Adrenal gland (tissue), 12 donors: ENCODE measurements around the gene MARCHF3. TPM values are rescaled to one million over a fixed set of nuclear protein-coding genes. Genes with fewer than 3 reads are reported as not detected.

Experiments
- DNase-seq, 7 donors: peaks; one replicate each; pipeline ENCODE4 v3.0.0-alpha.2; 2019 to 2020
- H3K27ac ChIP-seq, 5 donors: fragments of 200-600 bp; sonication (generic) in 4 of 5; 1 replicate in 3 of 5; 2 replicates in 2 of 5; pipeline versions ENCODE4 v1.5.1 to v1.8.0; 2016 to 2020; ENCODE audit warnings: mild to moderate bottlenecking in 1 of 5
- H3K27me3 ChIP-seq: fragments of 200-600 bp; 2 replicates; pipeline ENCODE4 v1.8.0; 2021
- H3K36me3 ChIP-seq, 2 donors: fragments of 200-600 bp; replicated peaks in 1 of 2; 1 replicate in 1 of 2; 2 replicates in 1 of 2; pipeline versions ENCODE4 v1.5.1 to v1.8.0; 2018 to 2022
- H3K4me1 ChIP-seq, 2 donors: fragments of 200-600 bp; replicated peaks in 1 of 2; 1 replicate in 1 of 2; 2 replicates in 1 of 2; pipeline versions ENCODE4 v1.5.1 to v1.8.0; 2018 to 2021
- H3K4me3 ChIP-seq, 4 donors: fragments of 200-600 bp; sonication (generic) in 3 of 4; one replicate each; pipeline ENCODE4 v1.5.1; 2016 to 2018
- H3K9me3 ChIP-seq, 3 donors: fragments of 200-600 bp; sonication (generic) in 1 of 3; replicated peaks in 1 of 3; 1 replicate in 2 of 3; 2 replicates in 1 of 3; pipeline versions ENCODE4 v1.5.1 to v1.8.0; 2016 to 2021
- POLR2A ChIP-seq, 2 donors: fragments of 450-650 bp; IDR thresholded peaks; one replicate each; pipeline ENCODE4 v1.6.1; 2017; ENCODE audit warnings: antibody characterized with exemption in 2 of 2, mild to moderate bottlenecking in 2 of 2, moderate library complexity in 1 of 2
- WGBS, 4 donors: extraction: QIAGEN DNeasy Blood & Tissue Kit in 2 of 4; methylation state at CpG; one replicate each; pipeline versions ENCODE4 v1.1.5 to v1.1.7; 2013 to 2017; 5-methylcytosine and 5-hydroxymethylcytosine counted together
- intact Hi-C, 2 donors: fragments of 100-400 bp; cut with DNase I; formaldehyde crosslinking; loops; one replicate each; pipeline versions ENCODE4 v1.14.1 to v1.15.0; 2022 to 2023
- polyA plus RNA-seq, 3 donors: library from polyadenylated mRNA; stranded (reverse); fragments of 200-250 nt in 2 of 3; fragments of 350-450 nt in 1 of 3; fragmentation: Illumina TruSeq in 1 of 3; extraction: RNeasy Lipid Tissue Mini Kit (QIAGEN cat#74804) in 1 of 3; gene quantifications; one replicate each; pipeline ENCODE4 v1.2.3, GENCODE V29; 2013 to 2014
- total RNA-seq, 9 donors: library from RNA; depleted of rRNA in 4 of 9; stranded (reverse); fragments of >200 nt in 4 of 9; fragments of 120-200 nt in 1 of 9; fragmentation: NEBNext Ultra II Directional in 1 of 9; extraction: Animal tissue kit (Norgen Biotek cat#: 25700) in 1 of 9; gene quantifications; one replicate each; pipeline versions ENCODE4 v1.1.0 to v1.2.4, GENCODE V29; 2013 to 2023
- TF ChIP-seq, protein P1 (sequence below), 6 experiments: fragments of 450-650 bp in 4 of 6; fragments of 200-600 bp in 2 of 6; sonication (generic) in 1 of 6; IDR thresholded peaks; 1 replicate in 5 of 6; 2 replicates in 1 of 6; pipeline versions ENCODE4 v1.5.1 to v1.8.0; 2016 to 2021; ENCODE audit warnings: antibody characterized with exemption in 6 of 6, mild to moderate bottlenecking in 2 of 6, moderate library complexity in 1 of 6
- donor health status: healthy with polysubstance abuse.
- donor health status: Bipolar disorder and iron deficiency.
- donor health status: DM: yes; HTN: yes; CAD: no.
- donor health status: DM: no; HTN: no; CAD: no.
- donor health status: DM: no; HTN: no; CAD: no.
- donor health status: DM: yes; HTN: yes; CAD: no.

Gene MARCHF3
- total and polyA plus RNA-seq, 12 donors: 3.9 to 48.9 (median 12.2) TPM

DNA sequence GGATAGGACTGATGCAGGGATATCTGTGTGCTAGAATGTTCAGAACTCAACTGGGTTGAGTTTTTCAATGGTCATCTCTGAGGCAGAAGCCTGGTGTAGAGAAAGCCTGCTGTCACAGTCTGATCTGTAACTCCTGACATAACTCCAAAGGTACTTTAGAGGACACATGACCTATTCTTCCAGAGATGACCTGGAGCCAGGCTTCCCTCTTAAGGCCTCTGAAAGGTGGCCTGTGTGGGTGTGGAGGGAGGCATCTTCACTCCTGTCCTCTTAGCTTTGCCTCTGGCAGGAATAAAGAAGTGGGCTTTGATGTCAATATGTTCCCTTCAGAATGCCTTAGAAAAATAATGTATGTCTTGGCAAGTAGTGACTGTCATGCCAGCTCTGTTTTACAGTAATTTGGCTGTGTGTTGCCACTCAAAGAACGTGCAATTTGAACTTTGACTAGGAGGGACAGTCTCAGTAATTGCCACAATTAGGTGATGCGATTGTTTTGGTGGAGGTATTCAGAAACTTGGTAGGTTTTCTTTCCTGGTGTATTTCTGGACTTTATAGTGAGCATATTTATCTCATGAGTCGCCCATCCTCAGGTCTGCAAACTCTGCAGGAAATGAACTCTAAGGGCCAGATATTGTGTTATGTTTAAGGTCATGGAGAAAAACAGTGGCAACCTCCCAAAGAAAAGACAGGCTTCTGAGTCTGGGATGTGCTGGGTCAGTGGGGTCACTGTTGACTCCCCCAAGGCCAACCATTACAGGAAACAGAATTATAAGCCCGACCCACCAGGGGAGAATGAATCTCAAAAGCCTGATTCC is 46.2 kb upstream of the MARCHF3 start:
- Histone ChIP-seq H3K36me3 (no peaks in the 10 kb centered on the region), H3K27me3 (no peaks in the 10 kb centered on the region), H3K9me3 (no peaks in the 10 kb centered on the region), H3K4me1 (peaks cover 0 to 10% of the 10 kb centered on the region in 2 donors), H3K4me3 (no peak overlapping the region), H3K27ac (peak overlapping the region in 1 of 5 donors; percentile 4)
- peak in 6 of 7 donors; percentile 19 to 69 (median 42) for DNase-seq
- WGBS, 4 donors: 36 to 42% (median 40%) methylated on average over 4 of the region's 4 CpGs
- TF ChIP-seq POLR2A (IDR thresholded peaks at IDR 0.05): no peak
- TF ChIP-seq, protein P1, sequence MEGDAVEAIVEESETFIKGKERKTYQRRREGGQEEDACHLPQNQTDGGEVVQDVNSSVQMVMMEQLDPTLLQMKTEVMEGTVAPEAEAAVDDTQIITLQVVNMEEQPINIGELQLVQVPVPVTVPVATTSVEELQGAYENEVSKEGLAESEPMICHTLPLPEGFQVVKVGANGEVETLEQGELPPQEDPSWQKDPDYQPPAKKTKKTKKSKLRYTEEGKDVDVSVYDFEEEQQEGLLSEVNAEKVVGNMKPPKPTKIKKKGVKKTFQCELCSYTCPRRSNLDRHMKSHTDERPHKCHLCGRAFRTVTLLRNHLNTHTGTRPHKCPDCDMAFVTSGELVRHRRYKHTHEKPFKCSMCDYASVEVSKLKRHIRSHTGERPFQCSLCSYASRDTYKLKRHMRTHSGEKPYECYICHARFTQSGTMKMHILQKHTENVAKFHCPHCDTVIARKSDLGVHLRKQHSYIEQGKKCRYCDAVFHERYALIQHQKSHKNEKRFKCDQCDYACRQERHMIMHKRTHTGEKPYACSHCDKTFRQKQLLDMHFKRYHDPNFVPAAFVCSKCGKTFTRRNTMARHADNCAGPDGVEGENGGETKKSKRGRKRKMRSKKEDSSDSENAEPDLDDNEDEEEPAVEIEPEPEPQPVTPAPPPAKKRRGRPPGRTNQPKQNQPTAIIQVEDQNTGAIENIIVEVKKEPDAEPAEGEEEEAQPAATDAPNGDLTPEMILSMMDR (IDR thresholded peaks at IDR 0.05): no peak
- intact Hi-C loops: no loop called here

DNA sequence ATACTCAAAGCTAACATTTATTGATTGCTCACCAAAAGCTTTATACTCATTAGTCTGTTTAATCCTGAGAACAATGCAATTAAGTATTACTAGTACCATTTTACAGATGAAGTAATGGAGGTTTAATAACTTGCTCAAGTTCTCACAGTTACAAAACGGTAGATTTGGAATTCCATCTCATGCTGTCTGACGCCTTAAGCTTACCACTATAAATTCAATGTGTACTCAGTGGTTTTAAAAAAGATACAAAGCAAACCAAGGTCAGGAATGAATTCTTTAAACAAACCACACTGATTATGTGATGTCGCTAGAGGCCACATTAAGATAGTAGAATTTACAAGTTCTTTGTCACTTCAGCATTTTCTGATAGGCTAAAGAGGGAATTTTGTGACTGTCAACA is 44.1 kb upstream of the MARCHF3 start:
- no peak for DNase-seq
- TF ChIP-seq, protein P1 (IDR thresholded peaks at IDR 0.05): no peak
- no peak for TF ChIP-seq POLR2A (IDR thresholded peaks at IDR 0.05)

DNA sequence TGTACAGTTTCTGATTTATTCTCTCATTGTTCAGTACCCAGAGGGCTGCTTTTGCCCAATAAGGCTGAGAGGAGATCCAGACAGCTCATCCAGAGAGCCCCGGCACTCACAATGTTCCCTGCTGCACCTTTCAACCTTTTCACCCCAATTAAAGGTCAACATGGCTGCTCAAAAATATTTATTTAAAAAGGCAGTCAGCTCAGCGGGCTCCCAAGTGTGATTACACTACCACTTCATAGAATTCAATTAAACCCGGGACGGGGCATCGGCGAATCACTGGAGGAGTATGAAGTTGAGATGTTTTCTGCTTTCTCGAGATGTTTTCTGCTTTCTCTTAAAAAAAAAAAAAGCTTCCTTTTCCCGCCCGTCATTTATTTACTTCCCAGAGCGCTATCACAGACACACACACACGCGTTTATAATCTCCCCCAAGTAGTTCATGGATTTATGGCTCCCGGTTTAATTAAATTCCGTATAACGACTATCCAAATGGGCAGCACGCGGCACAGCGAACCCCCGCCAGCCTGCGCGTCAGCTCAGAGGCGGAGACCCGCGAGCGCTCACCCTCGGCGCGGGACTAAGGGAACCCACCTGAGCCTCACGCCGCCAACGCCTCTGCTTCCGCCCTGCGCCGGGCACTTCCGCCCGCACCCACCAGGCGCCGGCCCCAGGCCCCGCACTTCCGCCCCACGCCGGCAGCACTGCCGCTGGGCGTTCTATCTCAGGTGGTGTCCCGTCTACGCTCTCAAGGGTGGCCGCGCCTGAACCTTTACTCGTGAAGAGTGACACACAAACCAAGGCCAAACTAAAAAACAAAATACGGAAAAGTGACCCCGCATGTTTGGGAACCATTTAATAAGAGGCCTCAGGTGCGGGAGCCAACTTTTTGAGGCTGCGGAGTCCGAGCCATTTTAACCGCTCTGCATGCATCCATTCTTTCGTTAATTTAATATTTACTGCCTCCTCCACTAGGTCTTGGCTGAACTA is 42.8 kb upstream of the MARCHF3 start, which contains the start of gene C5orf63:
Gene C5orf63 (minus strand): TSS at position 642 of the 986 bp plus-strand sequence. CDS start 14,507 bp downstream, outside the sequence.
- H3K9me3 ChIP-seq: no peaks in the 10 kb centered on the region
- TF ChIP-seq, protein P1 (IDR thresholded peaks at IDR 0.05): peak in 4 of 6 experiments; percentile 41 to 50 (median 44)
- no peak for TF ChIP-seq POLR2A (IDR thresholded peaks at IDR 0.05)
- DNase-seq: peak; percentile 30 to 66 (median 50)
- peak within 1 kb of the TSS in 2 of 5 donors; percentile 24 to 46 for H3K27ac ChIP-seq
- intact Hi-C loops: no loop called here
- H3K27me3 ChIP-seq: no peaks in the 10 kb centered on the region
- H3K36me3 ChIP-seq: no peaks in the 10 kb centered on the region
- WGBS, 4 donors: 12 to 34% (median 21%) methylated on average over 52 to 56 of the region's 56 CpGs
- peaks cover 0 to 10% of the 10 kb centered on the region in 2 donors for H3K4me1 ChIP-seq
- peak within 1 kb of the TSS; percentile 30 to 67 (median 50) for H3K4me3 ChIP-seq

More for the DNA sequence above, 44.1 kb upstream of the MARCHF3 start:
- intact Hi-C loops: no loop called here
- H3K4me3 ChIP-seq: no peak overlapping the region
- no peaks in the 10 kb centered on the region for H3K9me3 ChIP-seq
- H3K36me3 ChIP-seq: no peaks in the 10 kb centered on the region
- no peaks in the 10 kb centered on the region for H3K27me3 ChIP-seq
- H3K4me1 ChIP-seq: peaks cover 0 to 10% of the 10 kb centered on the region in 2 donors
- 90 to 94% (median 94%) methylated on average over 3 of the region's 3 CpGs for WGBS, 4 donors
- H3K27ac ChIP-seq: no peak overlapping the region

- 84 to 90% (median 88%) methylated on average over 2 of the region's 2 CpGs for WGBS, 4 donors
- Histone ChIP-seq H3K36me3 (no peaks in the 10 kb centered on the region), H3K4me3 (no peak overlapping the region), H3K27me3 (no peaks in the 10 kb centered on the region), H3K27ac (no peak overlapping the region), H3K4me1 (peaks cover 0 to 7% of the 10 kb centered on the region in 2 donors), H3K9me3 (no peaks in the 10 kb centered on the region)
- TF ChIP-seq POLR2A (IDR thresholded peaks at IDR 0.05): no peak
- TF ChIP-seq, protein P1 (IDR thresholded peaks at IDR 0.05): no peak
- no peak for DNase-seq
- intact Hi-C loops: no loop called here
Observed at GRCh38 chr5:127070243-127070642, 39.9 kb upstream of the MARCHF3 start.
